ENCODE data around the gene TMEM212.
"Not testable (repeated sequence)": the region's sequence is repeated elsewhere in the genome, so short reads cannot be mapped to it uniquely, and the experiment has no call there.

The TMEM212 gene

DNA sequence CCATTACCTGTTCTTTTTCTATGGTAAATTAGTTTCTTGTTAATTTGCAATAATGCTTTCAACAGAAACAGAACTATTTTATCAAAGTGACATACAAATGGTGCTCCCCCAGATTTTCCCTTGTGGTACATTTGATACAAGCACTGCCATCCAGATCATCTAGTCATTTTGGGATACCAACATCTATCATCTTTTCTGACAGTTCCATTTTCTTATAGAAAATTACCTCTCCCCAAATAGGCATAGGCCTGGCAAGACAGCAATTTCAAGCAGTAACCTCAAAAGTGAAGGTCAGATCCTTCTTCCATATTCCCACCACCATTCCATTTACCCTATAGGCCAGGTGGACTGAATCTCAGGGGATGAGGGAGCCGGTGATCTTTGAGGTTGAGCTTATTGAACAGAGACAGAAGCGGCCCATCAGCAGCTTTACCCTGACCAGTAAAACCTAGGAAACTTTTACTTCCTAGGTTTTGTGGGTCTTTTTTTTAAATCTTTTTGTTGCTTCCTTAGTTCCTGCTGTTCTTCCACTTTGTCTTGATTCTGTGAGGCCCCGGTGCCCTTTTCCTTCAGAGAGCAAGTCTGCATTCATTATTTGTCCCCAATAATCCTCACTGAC lies 29.8 kb upstream of the TMEM212 start:
- no peak for DNase-seq

GRCh38 chr3:171813897-171814460 lies 29.2 kb upstream of the TMEM212 start:
- DNase-seq = peak in 1 of 5 donors; percentile 82

DNA sequence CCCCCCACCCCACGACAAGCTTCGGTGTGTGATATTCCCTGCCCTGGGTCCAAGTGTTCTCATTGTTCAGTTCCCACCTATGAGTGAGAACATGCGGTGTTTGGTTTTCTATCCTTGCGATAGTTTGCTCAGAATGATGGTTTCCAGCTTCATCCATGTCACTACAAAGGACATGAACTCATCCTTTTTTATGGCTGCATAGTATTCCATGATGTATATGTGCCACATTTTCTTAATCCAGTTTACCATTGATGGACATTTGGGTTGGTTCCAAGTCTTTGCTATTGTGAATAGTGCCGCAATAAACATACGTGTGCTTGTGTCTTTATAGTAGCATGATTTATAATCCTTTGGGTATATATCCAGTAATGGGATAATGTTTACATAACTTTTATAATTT lies 28.5 kb upstream of the TMEM212 start:
- not testable (repeated sequence) for DNase-seq

- no peak for DNase-seq
Measured at GRCh38 chr3:171815973-171816595, 27.1 kb upstream of the TMEM212 start.

DNA sequence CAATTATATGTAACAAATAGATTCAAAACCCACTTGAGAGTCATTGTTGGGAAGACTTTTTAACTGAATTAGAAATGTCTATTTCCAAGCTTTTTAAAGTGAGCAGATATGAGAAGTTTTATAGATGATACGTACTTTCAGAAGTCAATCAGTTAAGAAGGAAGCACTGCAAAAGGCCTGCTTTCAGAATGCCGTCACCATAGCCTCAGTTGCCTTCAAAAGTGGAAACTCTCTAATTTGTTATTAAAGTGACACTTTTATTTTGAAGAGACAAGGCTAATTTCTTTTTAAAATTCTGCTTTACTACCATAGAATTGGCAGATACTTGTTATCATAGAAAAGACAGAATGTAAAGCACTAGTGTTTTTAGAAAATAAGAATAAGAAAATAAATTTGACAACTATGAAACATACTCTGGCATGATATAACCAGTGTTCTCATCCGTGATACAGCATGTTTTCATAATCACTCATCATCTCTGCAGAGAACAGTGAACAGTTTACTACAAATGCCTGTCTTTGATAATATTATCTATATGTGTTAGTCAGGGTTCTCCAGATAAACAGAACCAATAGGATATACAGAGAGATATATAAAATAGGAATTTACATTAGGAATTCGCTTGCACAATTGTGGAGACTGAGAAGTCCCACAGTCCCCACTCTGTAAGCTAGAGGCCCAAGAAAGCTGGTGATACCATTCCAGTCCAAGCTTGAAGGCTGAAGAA lies 25.9 kb upstream of the TMEM212 start:
- DNase-seq = peak in 1 of 5 donors; percentile 17

GRCh38 chr3:171821044-171821443 lies 22.1 kb upstream of the TMEM212 start:
- DNase-seq = no peak

- DNase-seq = peak in 1 of 5 donors; percentile 8
Measured at GRCh38 chr3:171821778-171822358, 21.3 kb upstream of the TMEM212 start.

DNA sequence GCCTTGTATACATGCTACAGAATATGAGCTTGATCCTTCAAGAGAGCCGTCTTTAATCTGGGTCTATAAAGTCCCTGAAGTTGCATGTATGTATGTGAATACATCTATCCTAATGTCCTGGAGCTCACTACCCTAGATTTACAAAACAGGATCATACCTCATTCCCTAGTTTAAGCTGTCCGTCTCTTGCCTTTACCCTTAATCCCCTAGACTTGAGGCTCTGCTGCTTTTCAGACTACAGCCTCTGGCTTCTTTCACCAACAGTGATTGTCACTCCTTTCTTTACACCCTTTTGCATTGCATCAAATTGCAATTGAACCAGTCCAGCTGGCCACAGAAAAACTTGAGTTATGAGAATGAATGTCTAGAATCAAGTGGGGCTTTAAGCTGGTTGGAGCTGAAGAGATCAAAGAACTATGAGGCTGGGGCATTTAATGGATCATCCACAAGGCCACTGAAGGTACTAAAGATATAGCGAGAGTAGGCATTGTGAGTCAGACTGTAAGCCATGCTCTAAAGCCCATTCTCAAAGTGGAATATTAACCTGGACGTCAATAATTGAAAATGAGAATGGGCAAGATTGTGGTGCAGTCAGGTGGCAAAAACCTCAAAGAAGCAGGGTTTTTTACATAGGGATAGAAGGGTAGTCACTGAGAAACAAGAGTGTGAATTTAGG lies 20.6 kb upstream of the TMEM212 start:
- DNase-seq = no peak

DNA sequence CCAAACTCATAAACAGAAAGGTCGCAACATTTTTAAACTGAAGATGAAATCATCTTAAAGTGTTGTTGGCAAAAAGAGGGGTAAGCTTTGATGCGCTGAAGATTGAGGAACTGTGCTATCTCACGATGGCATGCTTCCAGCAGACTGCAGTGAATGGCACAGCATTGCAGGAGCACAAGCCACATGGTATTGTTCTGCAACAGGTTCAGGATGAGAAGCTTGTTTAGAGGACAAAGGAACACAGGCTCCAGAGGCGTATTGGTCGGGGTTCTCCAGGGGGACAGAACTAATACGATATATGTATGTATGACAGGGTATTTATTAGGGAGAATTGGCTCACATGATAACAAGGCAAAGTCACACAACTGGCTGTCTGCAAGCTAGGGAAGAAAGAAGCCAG lies 19.0 kb upstream of the TMEM212 start:
- DNase-seq = no peak

GRCh38 chr3:171824824-171825221 lies 18.3 kb upstream of the TMEM212 start:
- DNase-seq = no peak

GRCh38 chr3:171825222-171825828 lies 17.8 kb upstream of the TMEM212 start:
- no peak for DNase-seq

DNA sequence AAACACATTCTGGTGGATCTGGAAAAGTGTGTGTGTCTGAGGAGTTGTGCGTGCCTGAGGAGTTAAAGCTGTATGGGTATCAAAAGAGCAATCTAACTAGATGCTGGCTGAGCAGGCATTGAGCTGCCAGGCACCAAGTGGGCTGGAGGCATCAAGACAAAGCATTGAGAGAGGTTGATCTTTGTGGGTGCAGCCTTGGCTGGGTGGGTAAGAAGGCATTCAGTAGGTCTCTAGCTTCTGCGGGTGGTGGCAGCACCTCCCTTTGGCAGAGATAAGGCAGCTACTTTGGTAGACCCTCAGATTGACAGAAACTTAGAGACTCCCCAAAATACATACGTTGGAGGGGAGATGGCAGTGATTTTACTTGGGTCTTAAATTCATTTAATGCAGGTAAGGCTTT lies 15.8 kb upstream of the TMEM212 start:
- no peak for DNase-seq

GRCh38 chr3:171827836-171828458 lies 15.2 kb upstream of the TMEM212 start:
- no peak for DNase-seq

- DNase-seq = no peak
Measured at GRCh38 chr3:171828902-171829770, 14.0 kb upstream of the TMEM212 start.

GRCh38 chr3:171829841-171830517 lies 13.2 kb upstream of the TMEM212 start:
- DNase-seq = no peak

GRCh38 chr3:171830518-171830875 lies 12.7 kb upstream of the TMEM212 start:
- no peak for DNase-seq

- DNase-seq = no peak
Measured at GRCh38 chr3:171831936-171832335, 11.2 kb upstream of the TMEM212 start.

DNA sequence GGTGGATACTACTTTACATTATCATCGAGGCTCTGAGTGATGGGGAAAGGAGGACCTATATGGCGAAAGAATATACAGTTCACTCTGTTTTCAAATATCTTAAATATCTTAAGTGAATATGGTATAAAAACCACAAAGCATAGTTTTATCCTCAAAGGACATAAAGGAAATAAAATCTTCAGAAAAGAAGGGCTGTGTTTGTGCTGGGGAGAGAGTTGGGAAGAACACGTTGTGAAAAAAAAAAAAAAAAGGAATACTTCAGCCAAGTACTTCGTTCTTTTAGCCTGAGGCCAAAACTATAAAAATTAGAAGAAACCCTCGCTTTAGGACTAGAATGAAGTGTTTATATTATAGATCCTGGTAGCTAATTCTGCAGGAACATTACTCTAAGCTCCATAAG lies 10.2 kb upstream of the TMEM212 start:
- DNase-seq = no peak

DNA sequence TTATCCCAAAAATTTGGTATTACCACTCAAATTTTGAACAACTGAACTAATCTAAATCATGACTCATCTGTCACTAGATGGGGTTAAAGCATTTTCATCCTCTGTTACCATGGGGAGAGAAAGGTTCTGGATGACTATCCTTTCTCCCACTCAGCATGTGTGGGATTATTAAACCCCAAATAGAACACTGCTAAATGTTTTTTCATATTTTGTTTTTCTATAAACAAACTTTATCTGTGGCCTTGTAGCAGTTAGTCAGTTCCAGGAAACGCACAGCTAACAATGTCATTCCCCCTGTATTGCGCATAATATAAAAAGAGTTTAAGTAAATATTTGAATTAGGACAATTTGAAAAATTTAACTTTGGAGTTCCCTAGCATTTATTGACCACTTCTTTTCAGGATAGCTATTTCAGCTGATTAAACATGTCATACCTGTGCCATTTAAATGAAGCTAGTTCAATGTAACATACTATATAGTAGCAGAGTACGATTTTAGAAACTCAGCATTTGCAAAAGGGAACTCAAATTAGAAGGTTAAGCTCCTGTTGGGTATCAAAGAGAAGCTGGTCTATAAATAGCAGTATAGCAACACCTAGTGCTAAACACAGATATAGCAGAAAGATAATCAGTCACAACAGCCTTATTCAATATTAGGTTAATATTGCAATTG lies 9.2 kb upstream of the TMEM212 start:
- no peak for DNase-seq

- no peak for DNase-seq
Measured at GRCh38 chr3:171834461-171834801, 8.7 kb upstream of the TMEM212 start.
